ENCODE data around the gene COL4A4.
A peak's percentile ranks its signal among the peaks of the same experiment; 100 is the strongest.

COL4A4 gene

DNA sequence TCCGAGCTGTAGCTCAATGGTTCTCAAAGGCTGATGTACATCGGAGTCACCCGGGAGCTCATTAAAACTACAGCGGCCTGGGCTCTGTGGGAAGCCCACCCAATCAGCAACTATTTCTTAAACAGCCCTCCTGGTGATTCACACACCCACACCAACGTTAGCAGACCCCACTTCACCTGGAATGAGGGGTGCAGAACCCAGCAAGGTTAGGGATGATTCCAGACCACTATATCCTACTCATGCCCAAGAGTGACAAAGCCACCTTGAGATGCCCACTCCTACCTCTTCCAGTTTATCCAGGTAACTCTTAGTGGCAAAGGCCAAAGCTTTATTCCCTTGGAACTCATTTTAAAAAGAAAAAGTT lies 178.4 kb downstream of the COL4A4 start:
- Histone ChIP-seq H3K4me2 (ENCODE audit: low read depth, low read length, poor library complexity, severe bottlenecking) (no peak overlapping the region), H3K27ac (ENCODE audit: low read depth, low read length) (no peak overlapping the region), H3F3A (ENCODE audit: insufficient read depth) (peaks cover 9% of the 10 kb centered on the region; the same call in 1 of the 2 replicates), H3K4me3 (ENCODE audit: insufficient read depth, low read length, poor library complexity, severe bottlenecking) (no peak overlapping the region), H2AFZ (ENCODE audit: low read depth, low read length, severe bottlenecking) (no peak overlapping the region), H3K36me3 (ENCODE audit: low read length) (no peaks in the 10 kb centered on the region), H3K9me3 (ENCODE audit: insufficient read depth, low read length) (no peaks in the 10 kb centered on the region), H3K79me2 (ENCODE audit: insufficient read depth, low read length) (no peaks in the 10 kb centered on the region), H3K9ac (ENCODE audit: low read length) (no peak overlapping the region), H3K27me3 (ENCODE audit: low read length) (no peaks in the 10 kb centered on the region), H4K20me1 (ENCODE audit: low read depth, low read length) (no peaks in the 10 kb centered on the region), H3K9me2 (replicated peaks; ENCODE audit: insufficient read depth, low read length) (no peaks in the 10 kb centered on the region)
- TF ChIP-seq, protein P1, sequence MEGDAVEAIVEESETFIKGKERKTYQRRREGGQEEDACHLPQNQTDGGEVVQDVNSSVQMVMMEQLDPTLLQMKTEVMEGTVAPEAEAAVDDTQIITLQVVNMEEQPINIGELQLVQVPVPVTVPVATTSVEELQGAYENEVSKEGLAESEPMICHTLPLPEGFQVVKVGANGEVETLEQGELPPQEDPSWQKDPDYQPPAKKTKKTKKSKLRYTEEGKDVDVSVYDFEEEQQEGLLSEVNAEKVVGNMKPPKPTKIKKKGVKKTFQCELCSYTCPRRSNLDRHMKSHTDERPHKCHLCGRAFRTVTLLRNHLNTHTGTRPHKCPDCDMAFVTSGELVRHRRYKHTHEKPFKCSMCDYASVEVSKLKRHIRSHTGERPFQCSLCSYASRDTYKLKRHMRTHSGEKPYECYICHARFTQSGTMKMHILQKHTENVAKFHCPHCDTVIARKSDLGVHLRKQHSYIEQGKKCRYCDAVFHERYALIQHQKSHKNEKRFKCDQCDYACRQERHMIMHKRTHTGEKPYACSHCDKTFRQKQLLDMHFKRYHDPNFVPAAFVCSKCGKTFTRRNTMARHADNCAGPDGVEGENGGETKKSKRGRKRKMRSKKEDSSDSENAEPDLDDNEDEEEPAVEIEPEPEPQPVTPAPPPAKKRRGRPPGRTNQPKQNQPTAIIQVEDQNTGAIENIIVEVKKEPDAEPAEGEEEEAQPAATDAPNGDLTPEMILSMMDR (IDR thresholded peaks at IDR 0.05; ENCODE audit: insufficient read depth, low read length, poor library complexity, severe bottlenecking) = no peak
- no peak for TF ChIP-seq EZH2phosphoT487 (conservative IDR thresholded peaks at IDR 0.05; ENCODE audit: low read length)

DNA sequence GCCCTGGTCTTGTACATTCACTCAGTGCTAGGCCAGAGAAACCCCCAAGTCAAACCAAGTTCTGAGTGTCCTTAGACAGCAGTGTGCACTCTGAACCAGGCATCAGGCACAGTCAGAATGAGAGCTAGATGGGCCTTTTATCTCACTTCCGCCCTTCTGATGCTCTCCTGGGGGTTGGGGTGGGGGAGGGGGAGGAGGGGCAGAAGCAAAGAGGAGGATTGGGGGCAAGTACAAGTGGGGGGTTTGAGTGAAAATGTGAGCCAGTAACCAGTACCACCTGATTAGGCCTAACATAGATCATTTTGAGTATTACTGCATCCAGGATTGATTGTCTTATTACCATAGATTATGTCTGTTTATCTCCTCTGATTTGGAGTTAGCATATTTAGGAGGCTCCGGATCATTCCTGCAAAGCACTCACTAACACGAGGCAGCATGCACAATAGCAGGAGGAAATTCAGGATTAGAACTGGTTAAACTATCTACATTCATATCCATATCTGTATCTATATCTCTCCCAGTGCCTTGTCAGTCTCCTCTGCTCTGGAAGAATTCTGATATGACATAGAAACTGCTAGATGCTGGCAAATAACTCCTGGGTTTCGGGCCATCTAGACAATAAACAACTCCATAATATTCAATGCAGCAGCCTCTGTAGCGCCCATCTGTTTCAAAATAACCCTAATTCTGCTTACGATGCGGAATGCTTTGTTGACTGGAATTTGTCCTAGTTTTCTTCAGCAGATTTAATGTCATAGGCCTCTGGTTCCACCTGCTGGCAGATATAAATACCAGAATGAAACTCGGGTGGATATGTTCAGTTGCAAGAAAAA lies 179.0 kb downstream of the COL4A4 start:
- Histone ChIP-seq H3K27ac (ENCODE audit: low read depth, low read length) (peak overlapping the region; percentile 72), H3K9ac (ENCODE audit: low read length) (peak overlapping the region; percentile 26)
- no peak for TF ChIP-seq EZH2phosphoT487 (conservative IDR thresholded peaks at IDR 0.05; ENCODE audit: low read length)
- TF ChIP-seq, protein P1 (IDR thresholded peaks at IDR 0.05; ENCODE audit: insufficient read depth, low read length, poor library complexity, severe bottlenecking) = peak; percentile 70

GRCh38 chr2:226983895-226984749 lies 179.9 kb downstream of the COL4A4 start:
- Histone ChIP-seq H2AFZ (ENCODE audit: low read depth, low read length, severe bottlenecking) (no peak overlapping the region), H4K20me1 (ENCODE audit: low read depth, low read length) (no peaks in the 10 kb centered on the region), H3K36me3 (ENCODE audit: low read length) (no peaks in the 10 kb centered on the region), H3K9ac (ENCODE audit: low read length) (peak overlapping the region; percentile 26), H3K27me3 (ENCODE audit: low read length) (no peaks in the 10 kb centered on the region), H3K9me2 (replicated peaks; ENCODE audit: insufficient read depth, low read length) (no peaks in the 10 kb centered on the region), H3K79me2 (ENCODE audit: insufficient read depth, low read length) (no peaks in the 10 kb centered on the region), H3K9me3 (ENCODE audit: insufficient read depth, low read length) (no peaks in the 10 kb centered on the region), H3K27ac (ENCODE audit: low read depth, low read length) (peak overlapping the region; percentile 72), H3F3A (ENCODE audit: insufficient read depth) (peaks cover 9% of the 10 kb centered on the region; the same call in 1 of the 2 replicates), H3K4me2 (ENCODE audit: low read depth, low read length, poor library complexity, severe bottlenecking) (peak overlapping the region; percentile 45), H3K4me3 (ENCODE audit: insufficient read depth, low read length, poor library complexity, severe bottlenecking) (no peak overlapping the region)
- TF ChIP-seq EZH2phosphoT487 (conservative IDR thresholded peaks at IDR 0.05; ENCODE audit: low read length) = no peak
- TF ChIP-seq, protein P1 (IDR thresholded peaks at IDR 0.05; ENCODE audit: insufficient read depth, low read length, poor library complexity, severe bottlenecking) = no peak

More for the DNA sequence above, 179.0 kb downstream of the COL4A4 start:
- peaks cover 9% of the 10 kb centered on the region; the same call in 1 of the 2 replicates for H3F3A ChIP-seq (ENCODE audit: insufficient read depth)
- no peak overlapping the region for H2AFZ ChIP-seq (ENCODE audit: low read depth, low read length, severe bottlenecking)
- no peaks in the 10 kb centered on the region for H4K20me1 ChIP-seq (ENCODE audit: low read depth, low read length)
- no peak overlapping the region for H3K4me3 ChIP-seq (ENCODE audit: insufficient read depth, low read length, poor library complexity, severe bottlenecking)
- H3K79me2 ChIP-seq (ENCODE audit: insufficient read depth, low read length) = no peaks in the 10 kb centered on the region
- no peaks in the 10 kb centered on the region for H3K36me3 ChIP-seq (ENCODE audit: low read length)
- H3K4me2 ChIP-seq (ENCODE audit: low read depth, low read length, poor library complexity, severe bottlenecking) = peak overlapping the region; percentile 45
- H3K27me3 ChIP-seq (ENCODE audit: low read length) = no peaks in the 10 kb centered on the region
- no peaks in the 10 kb centered on the region for H3K9me2 ChIP-seq (replicated peaks; ENCODE audit: insufficient read depth, low read length)
- H3K9me3 ChIP-seq (ENCODE audit: insufficient read depth, low read length) = no peaks in the 10 kb centered on the region

Data from SU-DHL-6 (cell line).